OCI-LY3 (cell line): ENCODE results near the gene HOXD13.

Source experiments
- H2AFZ ChIP-seq: fragments of 200-600, 300-600 bp; shearing (Covaris generic); 2 replicates; pipeline ENCODE4 v1.6.0; 2014; ENCODE audit warnings: antibody characterized with exemption, low read depth, low read length
- H3K27ac ChIP-seq: fragments of 200-600, 300-600 bp; sonication (generic); 2 replicates; pipeline ENCODE4 v1.5.1; 2014; ENCODE audit warnings: mild to moderate bottlenecking, low read length, moderate library complexity, mixed read lengths
- H3K27me3 ChIP-seq: fragments of 200-600, 300-600 bp; sonication (generic); 2 replicates; pipeline ENCODE4 v1.6.1; 2014; ENCODE audit warnings: low read depth, low read length, mixed read lengths
- H3K36me3 ChIP-seq: fragments of 200-600, 300-600 bp; sonication (generic); replicated peaks from 2 replicates; pipeline ENCODE3; 2014; ENCODE audit warnings: low read depth, low read length, mixed read lengths
- H3K4me1 ChIP-seq: fragments of 300-600, 200-600 bp; sonication (generic); 2 replicates; pipeline ENCODE4 v1.6.1; 2014; ENCODE audit warnings: low read length, mixed read lengths
- H3K4me2 ChIP-seq: fragments of 200-600, 300-600 bp; sonication (generic); 2 replicates; pipeline ENCODE4 v1.6.1; 2014; ENCODE audit warnings: low read length, mixed read lengths
- H3K4me3 ChIP-seq: fragments of 300-600, 200-600 bp; sonication (generic); 2 replicates; pipeline ENCODE4 v1.5.1; 2014; ENCODE audit warnings: antibody characterized with exemption, mild to moderate bottlenecking, low read length, moderate library complexity
- H3K79me2 ChIP-seq: fragments of 300-600, 200-600 bp; shearing (Covaris generic); 2 replicates; pipeline ENCODE4 v1.6.1; 2014; ENCODE audit warnings: mild to moderate bottlenecking, low read length, mixed read lengths
- H3K9ac ChIP-seq: fragments of 300-600, 200-600 bp; shearing (Covaris generic); 2 replicates; pipeline ENCODE4 v1.6.0; 2014; ENCODE audit warnings: mild to moderate bottlenecking, low read length, moderate library complexity
- H3K9me3 ChIP-seq: fragments of 200-600, 300-600 bp; shearing (Covaris generic); 2 replicates; pipeline ENCODE4 v1.6.1; 2014; ENCODE audit warnings: low read length, mixed read lengths; ENCODE audit not compliant: insufficient read depth
- H4K20me1 ChIP-seq: fragments of 200-600, 300-600 bp; sonication (generic); 2 replicates; pipeline ENCODE4 v1.6.1; 2016; ENCODE audit warnings: low read length, mixed read lengths; ENCODE audit not compliant: insufficient read depth
- EZH2phosphoT487 ChIP-seq: fragments of 200-600 bp; shearing (Covaris generic); IDR thresholded peaks from 2 replicates; pipeline ENCODE4 v1.6.1; 2018; ENCODE audit warnings: antibody characterized with exemption, mixed run types, low read depth
- TF ChIP-seq, protein P1 (sequence below): fragments of 200-600, 300-600 bp; sonication (generic); IDR thresholded peaks from 2 replicates; pipeline ENCODE4 v1.5.1; 2014; ENCODE audit warnings: antibody characterized with exemption, low read length, low read depth

The HOXD13 gene

DNA sequence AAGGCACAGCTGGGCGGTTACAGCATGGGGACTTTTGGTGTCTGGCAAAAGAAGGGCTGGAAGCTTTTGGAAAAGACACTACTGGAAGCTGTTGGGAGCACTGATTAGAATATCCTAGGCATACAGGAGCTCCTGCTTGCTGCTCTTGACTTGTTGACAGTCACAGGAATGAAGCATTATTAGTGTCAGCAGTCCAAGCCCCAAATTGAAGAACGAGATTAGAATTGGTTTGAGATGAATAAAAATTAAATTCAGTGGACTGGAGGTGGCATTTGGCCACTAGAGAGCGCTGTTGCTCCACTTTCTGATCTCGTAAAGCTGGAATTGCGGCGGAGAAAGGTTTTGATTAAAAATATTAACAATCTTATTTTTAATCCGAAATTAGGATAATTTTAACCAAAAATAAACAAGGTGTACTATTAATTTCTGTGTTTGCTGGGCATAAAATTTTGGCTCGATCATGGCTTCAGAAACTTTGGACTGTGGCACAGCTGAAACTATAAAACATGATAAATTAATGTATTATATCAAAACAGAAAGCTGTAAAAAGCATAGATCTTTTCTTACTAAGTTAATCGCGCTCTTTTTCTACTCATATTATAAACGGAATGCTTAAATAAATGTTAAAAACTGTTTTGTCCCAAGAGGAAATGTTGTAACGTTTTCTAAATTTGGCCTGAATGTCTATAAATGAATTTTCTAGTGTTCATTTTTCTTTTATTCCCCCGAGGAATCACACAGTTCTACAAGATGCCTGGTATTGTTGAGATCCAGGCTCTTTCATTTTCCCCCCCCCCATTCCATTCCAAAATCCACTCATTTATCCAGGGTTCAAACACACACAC lies 34.6 kb downstream of the HOXD13 start:
- Histone ChIP-seq H3K36me3 (no peaks in the 10 kb centered on the region), H3K4me2 (peak overlapping the region; percentile 35), H3K9ac (no peak overlapping the region), H3K79me2 (no peaks in the 10 kb centered on the region), H3K27ac (no peak overlapping the region), H4K20me1 (no peaks in the 10 kb centered on the region), H3K4me3 (peak overlapping the region; percentile 33), H3K9me3 (no peaks in the 10 kb centered on the region), H2AFZ (no peak overlapping the region), H3K27me3 (no peaks in the 10 kb centered on the region), H3K4me1 (no peaks in the 10 kb centered on the region)
- no peak for TF ChIP-seq EZH2phosphoT487
- TF ChIP-seq, protein P1, sequence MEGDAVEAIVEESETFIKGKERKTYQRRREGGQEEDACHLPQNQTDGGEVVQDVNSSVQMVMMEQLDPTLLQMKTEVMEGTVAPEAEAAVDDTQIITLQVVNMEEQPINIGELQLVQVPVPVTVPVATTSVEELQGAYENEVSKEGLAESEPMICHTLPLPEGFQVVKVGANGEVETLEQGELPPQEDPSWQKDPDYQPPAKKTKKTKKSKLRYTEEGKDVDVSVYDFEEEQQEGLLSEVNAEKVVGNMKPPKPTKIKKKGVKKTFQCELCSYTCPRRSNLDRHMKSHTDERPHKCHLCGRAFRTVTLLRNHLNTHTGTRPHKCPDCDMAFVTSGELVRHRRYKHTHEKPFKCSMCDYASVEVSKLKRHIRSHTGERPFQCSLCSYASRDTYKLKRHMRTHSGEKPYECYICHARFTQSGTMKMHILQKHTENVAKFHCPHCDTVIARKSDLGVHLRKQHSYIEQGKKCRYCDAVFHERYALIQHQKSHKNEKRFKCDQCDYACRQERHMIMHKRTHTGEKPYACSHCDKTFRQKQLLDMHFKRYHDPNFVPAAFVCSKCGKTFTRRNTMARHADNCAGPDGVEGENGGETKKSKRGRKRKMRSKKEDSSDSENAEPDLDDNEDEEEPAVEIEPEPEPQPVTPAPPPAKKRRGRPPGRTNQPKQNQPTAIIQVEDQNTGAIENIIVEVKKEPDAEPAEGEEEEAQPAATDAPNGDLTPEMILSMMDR = peak; percentile 84

DNA sequence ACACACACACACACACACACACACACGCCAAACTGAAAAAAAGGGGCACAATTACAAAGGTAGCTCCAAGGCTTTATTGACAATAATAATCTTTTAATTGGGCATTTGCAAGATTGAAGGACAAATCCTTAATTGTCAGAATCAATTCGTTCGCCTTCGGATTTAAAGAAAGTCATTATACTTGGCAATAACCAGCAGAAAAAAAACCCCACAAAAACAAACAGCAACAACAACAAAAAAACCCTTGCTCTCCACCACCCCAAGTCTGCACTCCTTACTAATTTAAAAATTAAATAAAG lies 35.2 kb downstream of the HOXD13 start:
- Histone ChIP-seq H3K4me1 (no peaks in the 10 kb centered on the region), H3K27ac (no peak overlapping the region), H4K20me1 (no peaks in the 10 kb centered on the region), H3K79me2 (no peaks in the 10 kb centered on the region), H3K9me3 (no peaks in the 10 kb centered on the region), H3K27me3 (no peaks in the 10 kb centered on the region), H3K4me3 (no peak overlapping the region), H3K9ac (no peak overlapping the region), H2AFZ (no peak overlapping the region), H3K36me3 (no peaks in the 10 kb centered on the region), H3K4me2 (no peak overlapping the region)
- TF ChIP-seq EZH2phosphoT487 = no peak
- TF ChIP-seq, protein P1 = no peak

DNA sequence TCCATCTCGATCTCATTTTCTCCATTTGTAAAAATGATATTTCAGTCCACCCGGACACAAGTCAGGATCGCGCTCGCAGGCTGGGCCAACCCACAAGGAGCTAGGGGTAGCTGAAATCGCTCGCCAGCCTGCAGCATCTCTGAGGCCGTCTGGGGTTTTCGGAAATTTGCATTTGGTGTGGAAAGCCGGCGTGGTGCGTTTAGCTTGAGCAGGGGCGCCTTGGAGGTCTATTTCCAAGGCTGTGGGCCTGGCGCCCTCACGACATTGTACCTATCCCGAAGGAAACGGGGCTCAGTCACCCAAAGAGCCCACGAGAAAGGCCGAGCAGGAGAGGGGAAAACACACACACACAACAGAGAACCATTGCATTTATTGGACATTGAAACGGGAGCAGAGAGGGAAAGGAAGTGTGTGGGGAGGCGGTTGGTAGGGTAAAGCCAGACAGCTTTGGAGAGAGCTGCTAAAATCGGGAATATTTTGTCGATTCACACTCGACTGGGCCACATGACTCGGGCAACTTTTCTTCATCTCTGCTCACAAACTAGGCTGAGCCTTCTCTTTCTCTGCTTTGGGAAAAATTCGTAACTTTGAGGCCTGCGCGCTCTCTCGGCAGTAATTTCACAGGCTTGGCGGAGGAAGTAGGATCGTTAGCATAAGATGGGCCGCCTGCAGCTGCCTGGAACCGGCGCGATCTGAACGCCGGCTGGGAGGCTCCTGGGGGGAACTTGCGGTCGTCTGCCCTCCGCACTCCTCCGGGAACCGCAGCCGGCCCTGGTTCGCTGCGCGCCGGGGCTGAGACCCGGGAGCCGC lies 35.9 kb downstream of the HOXD13 start:
- Histone ChIP-seq H3K4me1 (no peaks in the 10 kb centered on the region), H3K27me3 (no peaks in the 10 kb centered on the region), H4K20me1 (no peaks in the 10 kb centered on the region), H3K27ac (no peak overlapping the region), H3K4me2 (no peak overlapping the region), H2AFZ (no peak overlapping the region), H3K9me3 (no peaks in the 10 kb centered on the region), H3K9ac (no peak overlapping the region), H3K79me2 (no peaks in the 10 kb centered on the region), H3K36me3 (no peaks in the 10 kb centered on the region), H3K4me3 (no peak overlapping the region)
- no peak for TF ChIP-seq EZH2phosphoT487
- TF ChIP-seq, protein P1 = no peak
